Peyer's patch (tissue), 4 donors: ENCODE data around the gene UBL7.

ENCODE experiments used
- POLR2A ChIP-seq, 2 donors: fragments of 450-650 bp; IDR thresholded peaks; one replicate each; pipeline ENCODE4 v1.5.1; 2017; ENCODE audit warnings: antibody characterized with exemption in 2 of 2, mild to moderate bottlenecking in 2 of 2, moderate library complexity in 2 of 2
- TF ChIP-seq, protein P1 (sequence below), 6 experiments: fragments of 450-650 bp in 4 of 6; fragments of 200-600 bp in 2 of 6; sonication (generic) in 1 of 6; IDR thresholded peaks; one replicate each; pipeline ENCODE4 v1.5.1; 2017 to 2019; ENCODE audit warnings: antibody characterized with exemption in 6 of 6, mild to moderate bottlenecking in 3 of 6, moderate library complexity in 1 of 6

DNA sequence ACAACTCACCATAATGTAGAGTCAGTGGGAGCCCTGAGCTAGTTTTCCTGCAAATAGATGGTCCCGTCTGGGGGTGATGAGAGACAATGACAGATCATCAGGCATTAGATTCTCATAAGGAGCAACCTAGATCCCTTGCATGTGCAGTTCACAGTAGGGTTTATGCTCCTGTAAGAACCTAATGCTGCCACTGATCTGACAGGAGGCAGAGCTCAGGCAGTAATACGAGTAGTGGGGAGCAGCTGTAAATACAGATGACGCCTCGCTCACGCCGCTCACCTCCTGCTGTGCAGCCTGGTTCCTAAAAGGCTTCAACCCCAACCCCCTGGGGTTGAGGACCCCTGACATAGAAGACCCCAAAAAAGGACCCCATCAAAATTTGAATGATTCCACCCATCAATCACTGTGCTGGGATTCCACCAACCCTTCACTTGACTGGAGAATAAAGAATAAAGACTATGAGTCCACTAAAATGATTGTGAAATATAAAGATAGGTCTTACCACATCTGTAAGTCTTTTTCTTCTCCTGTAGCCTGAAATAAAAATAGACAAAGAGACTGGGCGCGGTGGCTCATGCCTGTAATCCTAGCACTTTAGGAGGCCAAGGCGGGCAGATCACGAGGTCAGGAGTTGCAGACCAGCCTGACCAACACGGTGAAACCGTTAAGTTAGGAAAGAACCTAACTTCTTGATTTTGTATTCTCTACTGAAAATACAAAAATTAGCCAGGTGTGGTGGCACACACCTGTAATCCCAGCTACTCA, 9.9 kb upstream of the UBL7 start:
- TF ChIP-seq, protein P1, sequence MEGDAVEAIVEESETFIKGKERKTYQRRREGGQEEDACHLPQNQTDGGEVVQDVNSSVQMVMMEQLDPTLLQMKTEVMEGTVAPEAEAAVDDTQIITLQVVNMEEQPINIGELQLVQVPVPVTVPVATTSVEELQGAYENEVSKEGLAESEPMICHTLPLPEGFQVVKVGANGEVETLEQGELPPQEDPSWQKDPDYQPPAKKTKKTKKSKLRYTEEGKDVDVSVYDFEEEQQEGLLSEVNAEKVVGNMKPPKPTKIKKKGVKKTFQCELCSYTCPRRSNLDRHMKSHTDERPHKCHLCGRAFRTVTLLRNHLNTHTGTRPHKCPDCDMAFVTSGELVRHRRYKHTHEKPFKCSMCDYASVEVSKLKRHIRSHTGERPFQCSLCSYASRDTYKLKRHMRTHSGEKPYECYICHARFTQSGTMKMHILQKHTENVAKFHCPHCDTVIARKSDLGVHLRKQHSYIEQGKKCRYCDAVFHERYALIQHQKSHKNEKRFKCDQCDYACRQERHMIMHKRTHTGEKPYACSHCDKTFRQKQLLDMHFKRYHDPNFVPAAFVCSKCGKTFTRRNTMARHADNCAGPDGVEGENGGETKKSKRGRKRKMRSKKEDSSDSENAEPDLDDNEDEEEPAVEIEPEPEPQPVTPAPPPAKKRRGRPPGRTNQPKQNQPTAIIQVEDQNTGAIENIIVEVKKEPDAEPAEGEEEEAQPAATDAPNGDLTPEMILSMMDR (IDR thresholded peaks at IDR 0.05), result no peak
- no peak for TF ChIP-seq POLR2A (IDR thresholded peaks at IDR 0.05)
